Measurements from ENCODE around the gene OR4E1. TPM values are rescaled to one million over a fixed set of nuclear protein-coding genes. Genes with fewer than 3 reads are reported as not detected.

Gene OR4E1, protein sequence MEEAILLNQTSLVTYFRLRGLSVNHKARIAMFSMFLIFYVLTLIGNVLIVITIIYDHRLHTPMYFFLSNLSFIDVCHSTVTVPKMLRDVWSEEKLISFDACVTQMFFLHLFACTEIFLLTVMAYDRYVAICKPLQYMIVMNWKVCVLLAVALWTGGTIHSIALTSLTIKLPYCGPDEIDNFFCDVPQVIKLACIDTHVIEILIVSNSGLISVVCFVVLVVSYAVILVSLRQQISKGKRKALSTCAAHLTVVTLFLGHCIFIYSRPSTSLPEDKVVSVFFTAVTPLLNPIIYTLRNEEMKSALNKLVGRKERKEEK
- not detected for total RNA-seq
- not detected for total RNA-seq (2013)

- no peaks in the 10 kb centered on the region for H3K36me3 Mint-ChIP-seq
- DNase-seq (no peak), ATAC-seq (no peak)
- Histone ChIP-seq H3K27ac (ENCODE audit: low read length) (no peak within 1 kb of the TSS), H3K9me3 (ENCODE audit: control insufficient read depth, insufficient read depth, low read length) (no peaks in the 10 kb centered on the region), H3K4me1 (ENCODE audit: control insufficient read depth, insufficient read depth, low read length) (no peaks in the 10 kb centered on the region), H3K4me3 (ENCODE audit: low read length) (no peak within 1 kb of the TSS), H3K27me3 (ENCODE audit: control insufficient read depth, insufficient read depth, low read length) (peaks cover 6% of the 10 kb centered on the region), H3K36me3 (ENCODE audit: control insufficient read depth, insufficient read depth, low read length) (no peaks in the 10 kb centered on the region)
- H3K4me3 Mint-ChIP-seq: no peak within 1 kb of the TSS
- intact Hi-C loops (cut with micrococcal nuclease): no loop called here
- H3K4me1 Mint-ChIP-seq: no peaks in the 10 kb centered on the region
- H3K9me3 Mint-ChIP-seq: no peaks in the 10 kb centered on the region
- no peak within 1 kb of the TSS for H3K27ac Mint-ChIP-seq
- WGBS (ENCODE audit: insufficient coverage): 80% methylated on average over 1 of the region's 1 CpG
- H3K27me3 Mint-ChIP-seq (ENCODE audit: low read depth in 2 of 2): peaks cover 13 to 45% of the 10 kb centered on the region in 2 donors
- TF ChIP-seq, protein P1, sequence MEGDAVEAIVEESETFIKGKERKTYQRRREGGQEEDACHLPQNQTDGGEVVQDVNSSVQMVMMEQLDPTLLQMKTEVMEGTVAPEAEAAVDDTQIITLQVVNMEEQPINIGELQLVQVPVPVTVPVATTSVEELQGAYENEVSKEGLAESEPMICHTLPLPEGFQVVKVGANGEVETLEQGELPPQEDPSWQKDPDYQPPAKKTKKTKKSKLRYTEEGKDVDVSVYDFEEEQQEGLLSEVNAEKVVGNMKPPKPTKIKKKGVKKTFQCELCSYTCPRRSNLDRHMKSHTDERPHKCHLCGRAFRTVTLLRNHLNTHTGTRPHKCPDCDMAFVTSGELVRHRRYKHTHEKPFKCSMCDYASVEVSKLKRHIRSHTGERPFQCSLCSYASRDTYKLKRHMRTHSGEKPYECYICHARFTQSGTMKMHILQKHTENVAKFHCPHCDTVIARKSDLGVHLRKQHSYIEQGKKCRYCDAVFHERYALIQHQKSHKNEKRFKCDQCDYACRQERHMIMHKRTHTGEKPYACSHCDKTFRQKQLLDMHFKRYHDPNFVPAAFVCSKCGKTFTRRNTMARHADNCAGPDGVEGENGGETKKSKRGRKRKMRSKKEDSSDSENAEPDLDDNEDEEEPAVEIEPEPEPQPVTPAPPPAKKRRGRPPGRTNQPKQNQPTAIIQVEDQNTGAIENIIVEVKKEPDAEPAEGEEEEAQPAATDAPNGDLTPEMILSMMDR (IDR thresholded peaks at IDR 0.05): no peak
Measured at GRCh38 chr14:21673718-21674117, at the start of gene OR4E1. OR4E1 (minus strand) TSS chr14:21673818; CDS start chr14:21670935, 2,883 bp downstream.

DNA sequence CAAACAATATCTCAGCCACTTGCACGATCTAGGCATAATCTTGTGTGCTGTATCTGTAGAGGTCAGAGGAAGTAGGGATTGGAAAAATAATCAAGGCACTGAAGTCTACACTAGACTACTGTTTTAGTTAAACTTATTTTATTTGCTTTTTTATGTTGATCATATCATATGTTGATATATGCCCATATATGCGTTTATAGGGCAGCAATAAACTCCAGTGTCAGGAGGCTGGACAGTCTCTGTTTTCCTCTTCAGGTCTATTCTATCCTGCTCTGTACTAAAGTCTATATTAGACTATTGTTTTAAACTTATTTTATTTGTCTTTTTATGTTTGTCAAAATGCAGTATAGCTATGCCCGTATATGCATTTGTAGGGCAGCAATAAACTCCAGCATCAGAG lies 47.9 kb upstream of the OR4E1 start:
- no peak for DNase-seq
- ATAC-seq: no peak
- H3K27me3 ChIP-seq (ENCODE audit: control insufficient read depth, insufficient read depth, low read length): peaks cover 11% of the 10 kb centered on the region
- H3K9me3 ChIP-seq (ENCODE audit: control insufficient read depth, insufficient read depth, low read length): no peaks in the 10 kb centered on the region
- H3K9me3 Mint-ChIP-seq: no peaks in the 10 kb centered on the region
- peaks cover 29 to 71% of the 10 kb centered on the region in 2 donors for H3K27me3 Mint-ChIP-seq (ENCODE audit: low read depth in 2 of 2)
- H3K4me1 ChIP-seq (ENCODE audit: control insufficient read depth, insufficient read depth, low read length): no peaks in the 10 kb centered on the region
- no peak overlapping the region for H3K4me3 ChIP-seq (ENCODE audit: low read length)
- no peaks in the 10 kb centered on the region for H3K36me3 Mint-ChIP-seq
- no peaks in the 10 kb centered on the region for H3K4me1 Mint-ChIP-seq
- TF ChIP-seq, protein P1 (IDR thresholded peaks at IDR 0.05): no peak
- no peak overlapping the region for H3K4me3 Mint-ChIP-seq
- H3K27ac Mint-ChIP-seq: no peak overlapping the region
- WGBS (ENCODE audit: insufficient coverage): 100% methylated on average over 3 of the region's 3 CpGs
- no peaks in the 10 kb centered on the region for H3K36me3 ChIP-seq (ENCODE audit: control insufficient read depth, insufficient read depth, low read length)
- no peak overlapping the region for H3K27ac ChIP-seq (ENCODE audit: low read length)
- intact Hi-C loops (cut with micrococcal nuclease): no loop called here

GRCh38 chr14:21719841-21720240 lies 46.2 kb upstream of the OR4E1 start:
- WGBS (ENCODE audit: insufficient coverage): 87% methylated on average over 3 of the region's 3 CpGs
- ATAC-seq: no peak
- no peak overlapping the region for H3K27ac ChIP-seq (ENCODE audit: low read length)
- H3K36me3 ChIP-seq (ENCODE audit: control insufficient read depth, insufficient read depth, low read length): no peaks in the 10 kb centered on the region
- DNase-seq: peak in 1 of 2 donors; percentile 21
- Mint-ChIP-seq H3K27me3 (ENCODE audit: low read depth in 2 of 2) (peaks cover 26 to 70% of the 10 kb centered on the region in 2 donors), H3K9me3 (no peaks in the 10 kb centered on the region), H3K36me3 (no peaks in the 10 kb centered on the region), H3K27ac (no peak overlapping the region), H3K4me1 (no peaks in the 10 kb centered on the region), H3K4me3 (no peak overlapping the region)
- TF ChIP-seq, protein P1 (IDR thresholded peaks at IDR 0.05): no peak
- intact Hi-C loops (cut with micrococcal nuclease): no loop called here
- H3K9me3 ChIP-seq (ENCODE audit: control insufficient read depth, insufficient read depth, low read length): no peaks in the 10 kb centered on the region
- H3K27me3 ChIP-seq (ENCODE audit: control insufficient read depth, insufficient read depth, low read length): peaks cover 11% of the 10 kb centered on the region
- no peaks in the 10 kb centered on the region for H3K4me1 ChIP-seq (ENCODE audit: control insufficient read depth, insufficient read depth, low read length)
- no peak overlapping the region for H3K4me3 ChIP-seq (ENCODE audit: low read length)
